Measurements from ENCODE around the gene SGPP2.

Gene SGPP2

DNA sequence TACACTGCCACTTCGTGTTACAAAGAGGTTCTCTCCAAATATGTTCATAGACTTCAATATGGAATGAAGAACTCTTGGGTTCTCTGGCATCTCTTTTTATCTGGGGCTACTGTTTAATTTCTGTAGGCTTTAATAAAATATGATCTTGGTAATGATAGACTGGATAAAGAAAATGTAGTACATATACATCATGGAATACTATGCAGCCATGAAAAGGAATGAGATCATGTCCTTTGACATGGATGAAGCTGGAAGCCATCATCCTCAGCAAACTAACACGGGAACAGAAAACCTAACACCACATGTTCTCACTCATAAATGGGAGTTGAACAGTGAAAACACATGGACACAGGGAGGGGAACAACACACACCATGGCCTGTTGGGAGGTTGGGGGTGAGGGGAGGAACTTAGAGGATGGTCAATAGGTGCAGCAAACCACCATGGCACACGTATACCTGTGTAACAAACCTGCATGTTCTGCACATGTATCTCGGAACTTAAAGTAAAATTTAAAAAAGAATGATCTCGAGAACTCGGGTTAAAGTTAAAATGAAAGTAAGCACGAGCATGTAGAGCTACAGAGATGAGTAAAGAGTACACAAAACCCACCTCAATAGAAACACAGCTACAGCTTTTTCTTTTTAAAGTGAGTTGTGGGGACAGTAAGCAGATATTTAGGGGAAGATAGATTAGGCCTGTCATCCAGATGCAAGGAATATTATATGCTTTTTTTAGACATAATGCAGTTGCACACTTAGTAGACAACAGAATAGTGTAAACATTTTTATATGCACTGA, 102.3 kb downstream of the SGPP2 start:
- no peak for DNase-seq

DNA sequence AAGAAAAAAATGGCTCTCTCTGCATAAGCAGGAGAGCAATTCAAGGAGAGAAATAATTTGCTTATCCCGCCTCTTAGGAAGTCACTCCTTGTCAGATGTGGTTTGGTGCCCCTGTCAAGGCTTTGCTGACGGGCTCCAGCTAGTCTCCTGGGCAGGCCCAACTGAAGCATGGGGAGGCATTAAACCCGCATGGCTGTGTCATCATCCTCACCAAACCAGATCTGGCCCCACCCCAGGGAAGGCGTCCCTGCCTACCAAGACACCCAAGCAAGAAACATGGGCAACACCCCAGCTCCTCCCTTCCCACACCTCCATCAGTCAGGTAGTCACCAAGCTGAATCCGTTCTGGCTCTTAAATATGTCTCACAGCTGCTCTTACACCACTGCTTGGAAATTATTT, 108.0 kb downstream of the SGPP2 start:
- DNase-seq, result no peak

DNA sequence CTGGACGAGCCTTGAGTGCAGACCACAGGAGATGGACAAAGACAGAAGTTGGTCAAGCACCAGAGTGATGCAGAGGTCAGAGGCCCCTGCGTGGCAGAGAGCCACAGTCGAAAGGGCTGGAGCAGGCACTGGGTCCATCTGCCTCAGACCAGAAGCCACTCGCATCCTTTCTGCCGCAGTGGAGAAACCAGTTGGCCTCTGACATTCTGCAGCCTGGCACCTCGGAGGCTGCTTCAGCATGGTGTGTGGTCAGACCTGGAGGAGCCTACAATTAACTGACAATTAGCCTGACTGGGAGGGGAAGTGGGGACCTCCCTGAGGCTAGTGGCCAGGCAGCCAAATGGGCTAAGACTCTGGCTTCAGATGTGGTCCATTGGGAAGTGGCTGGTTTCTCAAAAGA, 111.1 kb downstream of the SGPP2 start:
- DNase-seq, result no peak

DNA sequence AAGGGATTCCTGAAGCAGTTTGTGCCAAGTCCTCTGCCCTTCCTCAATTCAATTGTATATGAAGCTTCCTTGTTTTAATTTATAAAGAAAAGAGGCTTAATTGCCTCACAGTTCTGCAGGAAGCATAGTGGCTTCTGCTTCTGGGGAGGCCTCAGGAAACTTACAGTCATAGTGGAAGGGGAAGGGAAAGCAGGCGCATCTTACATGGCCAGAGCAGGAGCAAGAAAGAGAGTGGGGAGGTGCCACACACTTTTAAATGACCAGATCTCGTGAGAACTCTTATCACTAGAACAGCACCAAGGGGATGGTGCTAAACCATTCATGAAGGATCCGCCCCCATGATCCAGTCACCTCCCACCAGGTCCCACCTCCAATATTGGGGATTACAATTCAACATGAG, 114.2 kb downstream of the SGPP2 start:
- DNase-seq, result peak in 1 of 2 donors; percentile 3

DNA sequence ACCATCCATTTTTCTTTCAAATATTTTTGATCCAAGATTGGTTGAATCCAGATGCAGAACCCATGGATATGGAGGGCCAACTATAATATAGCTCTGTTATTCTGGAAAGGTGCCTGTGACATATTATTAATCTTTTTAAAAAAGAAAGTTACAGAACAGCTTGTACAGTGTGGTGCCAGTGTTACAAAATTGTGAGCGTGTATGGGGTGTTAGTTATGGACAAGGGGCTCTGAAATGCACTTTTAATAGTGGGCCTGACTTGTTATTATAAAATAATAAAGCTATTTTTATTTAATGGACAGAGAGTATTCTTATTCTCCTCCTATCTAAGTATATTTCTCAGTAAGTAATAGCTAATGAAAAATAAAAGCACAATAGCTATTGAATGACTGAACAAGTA, 120.3 kb downstream of the SGPP2 start:
- DNase-seq, result no peak

DNA sequence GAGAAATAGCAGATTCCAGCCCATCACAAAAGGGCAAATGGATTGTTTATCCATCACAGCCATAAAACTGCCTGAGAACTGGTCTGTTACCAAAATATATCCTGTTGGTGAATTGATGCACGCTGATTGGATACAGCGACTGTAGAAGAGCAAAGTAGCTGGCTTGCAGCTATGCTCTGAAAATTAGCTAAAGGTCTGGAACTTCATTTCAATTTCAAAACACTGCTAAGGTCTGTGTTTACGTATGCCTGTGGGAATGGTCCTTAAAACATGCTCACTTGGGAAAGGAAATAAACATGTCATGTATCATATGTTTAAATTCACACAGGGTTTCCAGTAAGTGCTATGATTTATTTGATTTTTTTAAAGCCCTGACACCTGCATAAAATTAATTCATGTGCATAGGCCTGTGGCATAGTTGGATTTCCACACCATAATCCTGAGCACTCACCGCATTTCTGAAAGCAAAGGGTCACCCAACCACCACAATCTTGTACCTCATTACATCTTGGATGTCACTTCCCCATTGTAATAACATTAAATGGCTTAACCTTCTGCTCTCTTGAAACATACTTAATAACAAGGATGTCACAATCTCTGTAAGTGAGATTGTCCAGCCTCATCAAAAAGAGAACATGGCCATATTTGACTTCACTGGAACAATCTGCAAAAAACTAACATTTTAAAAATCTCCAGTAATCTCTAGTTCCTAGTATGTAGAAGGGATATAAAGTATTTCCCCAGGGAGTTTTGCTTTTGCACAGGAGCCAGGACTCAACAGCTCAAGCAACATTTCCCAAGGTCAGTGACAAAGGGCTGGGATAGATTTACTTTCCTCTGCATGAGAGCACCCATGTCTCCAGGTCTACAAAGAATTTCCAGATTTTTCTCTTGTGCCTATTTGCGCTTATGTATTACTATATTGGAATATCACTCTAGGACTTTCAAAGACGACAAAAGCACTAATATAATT, 121.8 kb downstream of the SGPP2 start:
- DNase-seq, result no peak

DNA sequence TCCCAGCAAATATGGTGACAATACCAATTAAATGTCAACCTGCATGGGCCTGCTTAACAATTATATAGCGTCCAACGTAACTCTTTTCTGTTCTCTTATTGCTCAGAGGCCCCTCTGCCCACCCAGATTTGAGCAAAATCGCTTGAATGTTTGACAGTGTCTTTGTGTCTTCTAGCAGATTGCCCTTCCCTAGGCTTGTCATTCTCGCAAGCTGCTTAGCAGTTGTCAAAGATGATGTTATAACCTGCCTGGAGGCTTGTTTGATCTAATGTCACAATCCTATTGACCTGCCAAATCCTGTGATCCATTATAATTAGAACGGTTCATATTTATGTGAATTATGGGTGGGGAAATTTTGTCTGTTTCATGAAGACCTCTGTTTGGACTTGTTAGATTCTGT, 122.7 kb downstream of the SGPP2 start:
- DNase-seq, result no peak

DNA sequence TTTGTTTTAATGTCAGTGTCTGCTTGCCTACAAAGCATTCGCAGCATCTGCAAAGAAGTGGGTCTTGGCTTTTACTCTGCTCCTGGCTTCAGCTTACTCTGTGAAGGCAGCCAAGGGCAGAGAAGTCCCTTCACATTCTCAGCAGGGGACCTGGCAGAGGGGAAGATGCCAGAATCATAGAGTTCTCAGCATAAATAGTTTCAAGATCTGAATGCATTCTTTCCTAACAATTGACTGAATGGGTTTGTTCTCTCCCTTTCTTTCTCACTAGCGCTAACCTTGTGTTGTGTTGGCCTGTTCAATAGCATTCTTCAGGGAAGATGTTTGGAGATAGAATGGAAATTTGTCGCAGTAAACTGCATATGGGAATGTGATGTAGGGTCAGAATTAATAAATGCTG, 124.6 kb downstream of the SGPP2 start:
- no peak for DNase-seq

DNA sequence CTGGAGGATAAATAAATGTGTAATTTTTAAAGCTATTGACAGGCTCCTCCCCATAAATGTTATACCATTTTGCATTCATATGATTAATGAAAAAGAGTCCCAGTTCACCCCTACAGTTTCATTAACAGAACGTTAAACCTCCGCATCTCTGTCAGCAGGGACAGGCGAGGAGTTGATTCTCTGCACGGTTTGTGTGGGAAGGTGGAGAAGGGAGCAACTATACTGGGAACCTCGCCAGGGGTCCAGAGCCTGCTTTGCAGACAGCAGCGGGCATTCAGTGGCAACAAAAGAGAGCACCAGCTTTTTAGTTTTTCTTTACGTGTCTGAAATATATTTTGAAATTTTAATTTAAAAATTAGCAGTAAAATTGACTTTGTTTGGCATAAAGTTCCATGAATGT, 130.2 kb downstream of the SGPP2 start:
- no peak for DNase-seq

DNA sequence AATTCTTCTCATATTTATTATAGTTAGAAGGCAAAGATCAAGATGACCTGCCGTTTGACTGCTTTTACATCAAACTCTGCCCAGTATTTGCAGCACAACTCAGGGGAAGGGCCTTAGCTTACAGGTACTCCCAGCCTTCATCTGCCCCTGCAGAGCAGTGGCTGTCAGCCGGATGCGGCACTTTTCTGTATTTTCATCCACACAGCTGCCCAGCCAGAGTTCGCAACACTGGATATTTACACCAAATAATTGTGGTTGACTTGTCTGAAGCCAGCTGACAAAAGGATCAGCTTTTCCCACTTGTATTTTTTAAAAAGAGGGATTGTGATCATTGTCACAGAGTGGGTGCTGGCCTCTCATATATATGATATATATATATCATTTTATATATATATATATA, 136.8 kb downstream of the SGPP2 start:
- no peak for DNase-seq

DNA sequence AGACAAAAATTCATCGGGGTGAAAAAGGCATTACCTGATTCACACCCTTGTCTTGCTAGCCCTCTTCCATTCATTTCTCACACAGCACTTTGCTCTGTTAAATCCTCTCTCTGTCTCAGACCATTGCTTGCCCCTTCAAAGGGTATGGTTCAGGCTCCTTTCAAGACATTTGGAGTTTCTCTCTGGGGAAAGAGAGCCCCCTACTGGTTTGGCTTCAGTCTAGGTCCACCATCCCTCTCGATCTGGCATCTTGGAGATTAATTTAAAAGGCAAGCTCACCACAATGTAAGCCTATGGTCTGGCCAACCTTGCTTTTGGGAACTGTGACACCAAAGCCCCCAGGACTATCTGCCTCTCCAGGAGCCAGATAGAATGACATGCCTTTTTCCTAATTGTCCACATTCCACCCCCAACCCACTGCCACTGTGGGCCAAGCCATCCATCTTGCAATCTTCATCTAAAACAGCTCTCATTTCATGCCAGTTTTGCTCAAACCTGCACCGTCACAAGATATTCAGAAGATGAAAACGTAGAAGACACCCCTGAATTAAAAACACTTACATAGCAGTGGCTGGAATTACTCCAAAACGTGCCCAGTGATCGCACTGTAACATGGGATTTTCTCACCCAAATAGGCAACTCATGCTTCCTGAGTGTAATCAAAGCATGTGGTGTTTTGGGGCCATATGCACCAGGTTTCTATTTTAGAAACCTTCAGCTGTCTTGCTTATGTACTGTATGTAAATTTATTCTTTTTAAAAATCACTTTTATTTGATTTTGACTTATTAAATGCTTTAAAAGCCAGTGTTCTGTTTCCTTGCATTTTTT, 137.7 kb downstream of the SGPP2 start:
- peak; percentile 50 to 53 for DNase-seq

DNA sequence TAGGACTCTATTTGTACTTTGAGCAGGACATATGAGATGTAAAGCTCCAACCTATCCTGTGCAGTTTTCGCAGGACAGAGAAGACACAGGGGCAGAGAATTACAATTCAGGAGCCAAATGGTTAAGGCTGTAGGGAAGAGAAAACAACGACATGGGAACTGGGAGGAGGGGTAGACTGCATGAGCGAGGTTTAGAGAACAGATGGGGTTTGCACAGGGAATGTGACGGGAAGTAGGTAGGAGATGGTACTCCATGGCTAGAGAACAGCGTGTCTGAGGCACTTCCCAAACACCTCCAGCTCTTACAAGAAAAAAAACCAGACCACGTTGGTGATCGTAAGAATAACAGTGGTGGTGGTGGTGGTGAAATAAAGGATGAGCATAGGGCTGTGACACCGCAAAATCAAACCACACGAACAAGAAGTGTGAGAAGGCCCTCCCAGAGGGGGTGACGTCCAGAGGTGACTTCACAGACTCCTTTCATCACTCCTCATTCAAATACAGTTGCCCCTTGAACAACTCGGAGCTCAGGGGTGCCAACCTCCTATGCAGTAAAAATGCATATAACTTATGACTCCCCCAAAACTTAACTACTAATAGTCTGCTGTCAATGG, 138.9 kb downstream of the SGPP2 start:
- no peak for DNase-seq

DNA sequence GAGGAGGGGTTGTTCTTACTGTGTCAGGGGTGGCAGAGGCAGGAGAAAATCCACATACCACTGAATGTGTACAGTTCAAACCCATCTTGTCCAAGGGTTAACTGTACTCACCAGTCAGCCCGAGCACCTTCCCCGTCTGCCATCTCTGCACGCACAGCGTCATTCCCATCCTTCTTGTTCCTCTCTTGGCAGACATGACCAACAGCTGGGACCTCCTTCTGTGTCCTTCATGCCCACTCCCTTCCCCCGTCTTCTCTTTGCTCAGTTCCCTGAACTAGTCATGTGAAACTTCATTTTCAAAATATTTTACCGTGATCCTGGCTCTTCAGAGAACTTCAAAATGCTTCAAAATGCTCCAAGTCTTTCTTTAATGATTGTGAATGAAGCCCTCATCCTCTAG, 139.6 kb downstream of the SGPP2 start:
- no peak for DNase-seq

DNA sequence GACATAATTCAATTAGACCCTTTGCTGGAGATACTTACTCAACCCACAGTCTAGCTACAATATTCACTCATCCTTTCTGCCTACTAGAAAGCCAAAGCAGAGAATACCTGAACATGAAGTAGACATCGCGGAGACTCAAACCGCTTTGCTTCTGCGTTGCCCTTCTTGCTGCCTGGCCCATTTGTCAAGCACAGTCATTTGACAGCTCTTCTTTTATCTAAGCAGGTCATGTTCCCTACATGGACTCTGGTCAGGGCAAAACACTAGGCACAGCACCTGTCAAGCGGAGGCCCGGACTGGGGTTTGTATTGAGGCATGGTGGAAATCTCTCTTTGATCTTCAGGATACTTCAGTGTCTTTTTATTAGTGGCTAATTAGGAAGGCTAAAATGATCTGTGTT, 141.9 kb downstream of the SGPP2 start:
- DNase-seq, result no peak

DNA sequence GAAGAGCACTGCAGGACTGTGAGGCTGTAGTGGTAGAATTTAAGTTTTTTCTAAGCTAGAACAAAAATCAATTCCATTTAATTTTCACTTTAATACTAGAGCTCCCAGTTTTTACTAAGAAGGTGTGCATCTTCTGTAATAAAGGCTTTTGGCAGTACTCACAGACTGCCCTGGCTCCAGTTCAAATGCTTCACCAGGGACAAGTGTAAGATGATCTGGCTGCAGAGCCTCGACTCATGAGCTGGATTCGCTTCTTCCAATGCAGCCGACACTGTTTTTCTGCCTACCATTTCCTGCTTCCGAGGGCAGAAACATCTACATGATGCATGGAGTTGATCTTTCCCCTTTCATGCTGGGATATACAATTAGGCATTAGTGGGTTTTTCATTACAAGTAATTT, 144.5 kb downstream of the SGPP2 start:
- DNase-seq, result no peak

DNA sequence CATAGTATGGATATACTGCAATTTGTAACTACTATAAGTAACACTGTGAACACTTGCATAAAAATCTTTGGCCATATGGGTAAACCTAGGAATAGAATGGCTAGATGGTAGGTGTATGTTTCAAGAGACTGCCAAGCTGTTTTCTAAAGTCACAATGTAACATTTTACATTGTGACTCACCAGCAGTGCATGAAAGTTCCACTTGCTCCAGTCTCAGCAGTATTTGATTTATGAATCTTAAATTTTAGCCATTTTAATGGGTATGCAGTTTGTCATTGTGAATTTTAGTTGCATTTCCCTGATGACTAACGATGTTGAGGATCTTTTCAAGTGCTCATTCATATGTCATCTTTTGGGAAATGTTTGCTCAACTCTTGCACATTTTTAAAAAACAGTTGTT, 145.5 kb downstream of the SGPP2 start:
- DNase-seq, result no peak

DNA sequence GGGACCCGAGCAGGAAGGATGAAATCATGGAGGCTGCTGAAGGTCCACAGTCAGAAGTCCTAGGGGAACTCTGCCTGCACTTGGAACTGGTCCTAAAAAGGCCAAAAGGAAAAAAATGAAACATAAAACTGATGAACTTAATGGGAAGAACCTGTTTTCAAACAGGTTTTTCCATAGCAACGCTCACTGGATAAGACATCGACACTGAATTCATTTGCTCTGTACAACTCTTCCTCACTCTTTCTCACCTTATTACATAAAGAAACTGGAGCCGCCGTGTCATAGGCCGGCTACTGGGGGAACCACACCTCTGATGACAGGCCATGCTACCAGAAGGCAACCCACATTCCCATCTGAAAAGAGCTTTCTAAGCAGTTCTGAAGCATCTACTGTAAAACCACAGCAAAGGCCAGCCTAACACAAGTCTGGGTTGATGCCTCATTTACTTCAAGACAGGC, 147.9 kb downstream of the SGPP2 start:
- DNase-seq, result no peak

DNA sequence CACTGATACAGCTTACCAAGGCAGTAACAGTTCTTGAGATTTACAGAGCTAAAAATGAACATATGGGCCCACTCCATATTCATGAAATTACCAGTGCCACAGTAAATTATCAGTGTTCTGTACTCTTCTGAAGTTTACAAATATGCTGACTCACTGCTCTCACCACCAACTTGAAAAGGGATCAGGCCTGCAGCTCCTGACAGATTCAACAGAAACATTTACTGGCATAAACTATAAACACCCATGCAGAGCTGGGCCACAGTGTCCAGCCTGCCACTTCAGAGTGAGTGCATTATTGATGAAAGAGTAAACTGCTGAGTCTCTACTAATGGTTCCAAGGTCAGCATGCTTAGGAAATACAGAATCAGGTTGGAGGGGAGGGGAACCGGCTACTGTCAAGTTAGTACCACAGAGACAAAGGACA, 148.4 kb downstream of the SGPP2 start:
- no peak for DNase-seq

DNA sequence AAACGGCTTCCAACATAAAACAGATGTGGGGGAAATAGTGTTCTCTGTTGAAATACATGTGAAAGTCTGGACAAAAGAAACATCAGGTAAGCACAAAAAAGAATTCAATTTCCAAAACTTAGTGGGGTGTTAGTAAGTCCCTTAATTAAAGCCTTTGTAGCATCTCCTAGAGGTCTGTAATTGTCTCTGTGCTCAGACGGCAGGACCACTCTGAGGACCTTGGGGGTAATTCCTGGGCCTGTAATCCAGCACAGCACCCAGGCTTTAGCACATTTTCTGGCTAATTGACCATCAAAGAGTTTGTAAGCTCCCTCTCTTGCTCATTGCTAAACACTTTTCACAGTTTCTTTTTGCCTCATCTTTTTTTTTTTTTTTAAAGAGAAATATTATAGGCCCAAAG, 151.3 kb downstream of the SGPP2 start:
- DNase-seq, result no peak

DNA sequence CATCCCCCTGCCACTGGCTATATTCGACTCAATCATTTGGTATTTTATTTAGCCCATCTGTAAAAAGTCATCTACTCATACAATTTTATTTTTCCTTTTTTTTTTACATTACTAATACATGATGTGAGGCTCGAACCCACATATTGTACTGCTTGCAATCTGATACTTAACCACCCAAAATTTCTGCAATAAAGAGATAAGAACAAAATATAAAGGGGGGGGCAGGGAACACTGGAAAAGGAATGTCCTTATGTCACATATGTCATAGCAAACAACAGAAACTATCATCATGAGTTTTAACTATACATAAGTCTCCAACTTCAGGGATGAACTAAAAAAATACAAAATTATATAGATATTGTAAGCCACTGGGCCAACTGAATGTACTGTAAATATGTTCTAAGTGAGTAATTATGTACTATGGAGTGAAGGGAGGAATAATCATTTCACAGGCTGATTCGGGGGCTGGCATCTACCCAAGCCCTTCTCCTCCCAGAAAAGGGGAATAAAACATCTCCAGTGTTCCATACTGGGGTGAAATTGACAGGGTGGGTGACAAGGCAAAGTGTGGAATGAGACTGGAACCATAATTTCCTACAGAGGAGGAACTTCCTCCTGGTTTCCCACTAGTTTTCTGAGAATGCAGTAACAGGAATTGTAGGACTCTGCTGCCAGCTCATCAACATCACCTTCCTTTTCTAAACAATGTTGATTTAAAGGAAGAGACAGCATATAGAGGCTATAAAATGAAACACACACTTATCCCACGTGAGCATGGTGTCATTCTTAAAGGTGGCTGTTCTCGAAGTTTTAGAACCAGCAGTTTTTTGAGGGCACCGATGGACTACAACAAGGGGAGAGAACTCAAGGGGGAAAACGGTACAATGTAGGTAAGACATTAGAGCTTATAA, 152.1 kb downstream of the SGPP2 start:
- no peak for DNase-seq

DNA sequence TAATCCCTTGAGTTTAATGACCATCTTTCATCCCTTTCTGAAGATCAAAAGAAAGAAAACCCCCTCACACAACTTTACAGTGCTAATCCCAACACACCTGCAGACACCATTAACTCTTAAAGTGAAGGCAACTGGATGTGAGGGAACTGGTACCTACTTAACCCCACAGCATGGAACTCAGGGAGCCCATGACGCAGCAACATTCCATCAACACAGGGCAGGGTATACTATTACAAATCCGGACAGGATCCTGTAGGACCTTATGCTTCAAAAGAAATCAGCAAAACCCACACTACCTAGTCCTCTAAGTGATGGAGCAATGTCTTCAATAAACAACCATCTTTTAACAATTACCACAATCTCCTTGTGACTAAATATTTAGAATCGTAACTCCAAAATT, 153.0 kb downstream of the SGPP2 start:
- no peak for DNase-seq
